Sigmoid colon (tissue), 4 donors: ENCODE measurements around the gene ACVR1.

Source experiments
- POLR2A ChIP-seq, 2 donors: fragments of 450-650 bp; IDR thresholded peaks; one replicate each; pipeline ENCODE4 v1.6.1; 2016; ENCODE audit warnings: antibody characterized with exemption in 2 of 2, mild to moderate bottlenecking in 2 of 2, moderate library complexity in 2 of 2
- POLR2AphosphoS5 ChIP-seq, 4 donors: sonication (generic); formaldehyde crosslinking; IDR thresholded peaks; one replicate each; pipeline ENCODE4 v1.6.1; 2017; ENCODE audit warnings: antibody characterized with exemption in 4 of 4
- TF ChIP-seq, protein P1 (sequence below), 4 experiments: fragments of 450-650 bp in 3 of 4; fragments of 200-600 bp in 1 of 4; IDR thresholded peaks; one replicate each; pipeline ENCODE4 v1.5.1; 2016 to 2019; ENCODE audit warnings: antibody characterized with exemption in 4 of 4, mild to moderate bottlenecking in 3 of 4, moderate library complexity in 2 of 4

DNA sequence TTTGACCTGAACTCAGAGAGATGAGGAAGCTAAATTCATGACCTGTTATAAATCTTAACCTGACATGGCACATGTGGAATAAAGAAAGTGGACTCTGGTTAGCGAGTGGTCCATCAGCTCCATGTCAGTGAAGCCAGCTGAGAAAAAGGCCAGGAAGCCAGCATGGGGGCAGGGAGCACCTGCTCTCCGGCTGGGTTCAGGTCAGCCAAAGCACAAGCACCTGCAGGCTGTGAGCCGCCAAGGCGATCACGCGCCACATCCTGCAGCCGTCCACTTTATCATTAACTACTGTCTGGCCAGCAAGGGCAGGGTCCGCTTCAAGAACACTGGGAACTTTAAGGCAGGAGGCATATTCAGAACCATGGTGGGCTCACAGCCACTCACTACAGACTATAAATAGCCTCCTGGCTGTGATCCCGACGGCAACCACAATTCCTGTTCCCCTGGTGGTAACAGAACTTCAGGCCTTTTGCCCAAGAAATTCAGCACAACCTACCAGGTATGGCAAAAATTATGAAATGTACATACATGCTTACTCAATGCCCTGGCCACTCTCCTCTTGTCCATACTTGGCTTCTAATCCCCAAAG is 35.5 kb downstream of the ACVR1 start:
- TF ChIP-seq POLR2AphosphoS5 (IDR thresholded peaks at IDR 0.05) (no peak), POLR2A (IDR thresholded peaks at IDR 0.05) (no peak)
- TF ChIP-seq, protein P1, sequence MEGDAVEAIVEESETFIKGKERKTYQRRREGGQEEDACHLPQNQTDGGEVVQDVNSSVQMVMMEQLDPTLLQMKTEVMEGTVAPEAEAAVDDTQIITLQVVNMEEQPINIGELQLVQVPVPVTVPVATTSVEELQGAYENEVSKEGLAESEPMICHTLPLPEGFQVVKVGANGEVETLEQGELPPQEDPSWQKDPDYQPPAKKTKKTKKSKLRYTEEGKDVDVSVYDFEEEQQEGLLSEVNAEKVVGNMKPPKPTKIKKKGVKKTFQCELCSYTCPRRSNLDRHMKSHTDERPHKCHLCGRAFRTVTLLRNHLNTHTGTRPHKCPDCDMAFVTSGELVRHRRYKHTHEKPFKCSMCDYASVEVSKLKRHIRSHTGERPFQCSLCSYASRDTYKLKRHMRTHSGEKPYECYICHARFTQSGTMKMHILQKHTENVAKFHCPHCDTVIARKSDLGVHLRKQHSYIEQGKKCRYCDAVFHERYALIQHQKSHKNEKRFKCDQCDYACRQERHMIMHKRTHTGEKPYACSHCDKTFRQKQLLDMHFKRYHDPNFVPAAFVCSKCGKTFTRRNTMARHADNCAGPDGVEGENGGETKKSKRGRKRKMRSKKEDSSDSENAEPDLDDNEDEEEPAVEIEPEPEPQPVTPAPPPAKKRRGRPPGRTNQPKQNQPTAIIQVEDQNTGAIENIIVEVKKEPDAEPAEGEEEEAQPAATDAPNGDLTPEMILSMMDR (IDR thresholded peaks at IDR 0.05) = no peak
